ENCODE measurements around the gene PLIN5.
"Not testable (repeated sequence)": the region's sequence is repeated elsewhere in the genome, so short reads cannot be mapped to it uniquely, and the experiment has no call there.

The PLIN5 gene

GRCh38 chr19:4542896-4543841 lies 8.1 kb upstream of the PLIN5 start:
- DNase-seq = no peak

- DNase-seq = not testable (repeated sequence)
Observed at GRCh38 chr19:4541806-4542145, 6.8 kb upstream of the PLIN5 start.

- DNase-seq = no peak
Observed at GRCh38 chr19:4541114-4541805, 6.2 kb upstream of the PLIN5 start.

- no peak for DNase-seq
Observed at GRCh38 chr19:4539693-4540581, 4.9 kb upstream of the PLIN5 start, which contains the start of gene LRG1. Gene LRG1, minus strand, starts transcription at chr19:4540036. Its CDS starts 23 bp downstream, at chr19:4540013.

GRCh38 chr19:4539169-4539692 lies 4.2 kb upstream of the PLIN5 start:
- DNase-seq = no peak

GRCh38 chr19:4538601-4538954 lies 3.6 kb upstream of the PLIN5 start:
- no peak for DNase-seq

- no peak for DNase-seq
Observed at GRCh38 chr19:4537953-4538600, 3.1 kb upstream of the PLIN5 start.

- DNase-seq = no peak
Observed at GRCh38 chr19:4536798-4537197, 1.8 kb upstream of the PLIN5 start.

GRCh38 chr19:4533835-4534424 lies 1.1 kb downstream of the PLIN5 start:
- no peak for DNase-seq

- DNase-seq = no peak
Observed at GRCh38 chr19:4533334-4533733, 1.7 kb downstream of the PLIN5 start.

DNA sequence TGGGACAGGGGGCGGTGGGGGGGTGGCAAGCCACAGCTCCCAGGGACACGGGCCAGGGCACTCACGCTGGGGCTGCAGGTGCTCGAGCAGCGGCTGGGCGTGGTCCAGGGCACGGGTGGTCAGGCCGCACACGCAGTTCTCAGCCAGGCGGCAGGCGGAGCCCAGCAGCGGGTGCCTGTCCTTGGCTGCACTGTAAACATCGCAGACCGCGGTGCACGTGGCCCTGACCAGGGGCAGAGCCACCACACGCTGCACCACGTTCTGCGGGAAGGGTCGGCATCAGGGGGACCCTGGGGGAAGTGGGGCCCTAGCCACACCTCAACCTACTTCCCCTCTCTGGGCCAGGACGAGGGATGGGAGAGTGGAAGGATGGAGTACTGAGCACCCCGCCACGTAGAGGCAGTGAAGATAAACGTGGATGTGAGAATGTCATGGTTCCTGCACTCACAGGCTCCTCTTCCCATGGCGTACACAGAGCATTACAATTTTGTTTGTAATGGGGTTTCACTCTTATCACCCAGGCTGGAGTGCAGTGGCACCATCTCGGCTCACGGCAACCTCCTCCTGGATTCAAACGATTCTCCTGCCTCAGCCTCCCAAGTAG lies 3.4 kb downstream of the PLIN5 start:
- DNase-seq = no peak

- DNase-seq = no peak
Observed at GRCh38 chr19:4529924-4530522, 5.0 kb downstream of the PLIN5 start.

DNA sequence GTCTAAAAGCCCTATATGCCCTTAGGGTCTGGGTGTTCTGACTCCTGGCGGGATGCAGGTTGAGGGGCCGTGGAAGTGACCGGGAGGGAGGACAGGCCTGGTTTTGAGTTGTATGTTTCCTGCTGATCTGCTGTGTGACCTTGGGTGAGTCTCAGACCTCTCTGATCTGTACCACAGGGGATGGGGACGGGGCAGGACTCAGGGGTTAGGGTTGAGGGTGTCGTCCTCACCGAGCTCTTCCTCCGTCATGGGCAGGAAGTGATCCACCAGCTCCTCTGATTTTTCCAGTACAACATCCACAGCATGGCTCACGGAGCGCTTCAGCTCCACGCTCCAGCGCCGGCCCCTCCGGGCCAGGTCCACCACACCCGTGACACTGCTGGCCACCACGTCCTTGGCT lies 6.2 kb downstream of the PLIN5 start:
- no peak for DNase-seq

DNA sequence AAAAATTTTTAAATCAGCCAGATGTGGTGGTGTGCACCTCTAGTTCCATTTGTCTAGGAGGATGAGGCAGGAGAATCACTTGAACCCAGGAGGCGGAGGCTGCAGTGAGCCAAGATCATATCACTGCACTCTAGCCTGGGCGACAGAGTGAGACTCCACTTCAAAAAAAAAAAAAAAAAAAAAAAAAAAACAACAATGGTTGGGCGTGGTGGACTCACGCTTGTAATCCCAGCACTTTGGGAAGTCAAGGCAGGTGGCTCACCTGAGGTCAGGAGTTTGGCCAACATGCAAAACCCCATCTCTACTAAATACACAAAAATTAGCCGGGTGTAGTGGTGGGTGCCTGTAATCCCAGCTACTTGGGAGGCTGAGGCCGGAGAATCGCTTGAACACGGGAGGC lies 7.6 kb downstream of the PLIN5 start:
- not testable (repeated sequence) for DNase-seq

DNA sequence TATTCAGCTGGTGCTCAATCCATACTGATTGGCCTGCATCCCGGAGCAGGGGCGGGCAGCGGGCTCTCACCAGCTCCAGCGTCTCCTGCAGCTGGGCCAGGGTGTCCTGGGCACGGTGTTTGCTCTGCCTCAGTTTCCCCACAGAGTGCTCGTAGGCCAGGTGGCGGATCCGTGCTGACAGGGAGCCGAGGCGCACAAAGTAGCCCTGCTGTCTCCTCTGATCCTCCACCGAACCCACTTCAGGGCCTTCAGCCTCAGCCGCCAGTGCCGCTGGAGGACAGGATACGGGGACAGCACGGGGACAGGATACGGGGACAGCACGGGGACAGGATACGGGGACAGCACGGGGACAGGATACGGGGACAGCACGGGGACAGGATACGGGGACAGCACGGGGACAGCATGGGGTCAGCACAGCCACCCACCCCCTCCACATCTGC lies 9.4 kb downstream of the PLIN5 start:
- no peak for DNase-seq

GRCh38 chr19:4524808-4525562 lies 10.0 kb downstream of the PLIN5 start:
- DNase-seq = peak; percentile 40

DNA sequence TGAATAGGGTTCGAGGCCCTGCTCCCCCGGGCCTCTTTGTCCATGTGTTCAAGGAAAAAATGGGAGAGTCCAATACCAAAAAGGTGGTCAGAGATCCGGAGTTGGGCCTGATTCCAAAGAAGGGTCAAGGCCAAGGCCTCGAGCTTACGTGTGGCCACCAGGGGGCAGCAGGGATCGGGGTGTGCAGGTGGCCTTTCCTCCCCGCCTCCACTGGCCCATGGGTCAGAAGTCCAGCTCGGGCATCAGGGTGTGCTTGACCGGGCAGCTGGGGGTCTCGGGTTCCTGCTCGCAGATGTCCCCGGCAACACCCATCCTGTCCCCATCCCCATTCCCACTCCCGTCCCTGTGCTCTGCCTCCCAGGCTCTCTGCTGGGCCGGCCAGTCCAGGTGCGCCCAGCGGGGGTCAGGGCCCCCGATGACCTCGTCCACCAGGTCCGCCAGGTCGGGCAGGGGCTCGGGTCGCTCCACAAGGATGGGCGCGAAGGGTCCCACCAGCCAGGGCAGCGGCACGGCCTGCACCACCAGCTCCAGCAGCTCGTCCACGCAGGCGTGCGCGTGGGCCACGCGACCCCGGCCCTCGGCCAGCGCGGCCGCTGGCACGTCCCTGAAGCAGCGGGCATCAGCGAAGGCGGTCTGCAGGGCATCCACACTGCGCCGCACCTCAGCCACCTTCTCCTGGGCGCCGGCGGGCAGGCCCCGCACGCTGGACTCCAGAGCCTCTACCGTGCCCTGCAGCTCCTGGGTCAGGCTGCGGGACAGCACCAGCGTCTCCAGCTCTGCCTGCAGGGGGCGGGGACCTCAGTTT lies 11.5 kb downstream of the PLIN5 start:
- peak; percentile 18 for DNase-seq

DNA sequence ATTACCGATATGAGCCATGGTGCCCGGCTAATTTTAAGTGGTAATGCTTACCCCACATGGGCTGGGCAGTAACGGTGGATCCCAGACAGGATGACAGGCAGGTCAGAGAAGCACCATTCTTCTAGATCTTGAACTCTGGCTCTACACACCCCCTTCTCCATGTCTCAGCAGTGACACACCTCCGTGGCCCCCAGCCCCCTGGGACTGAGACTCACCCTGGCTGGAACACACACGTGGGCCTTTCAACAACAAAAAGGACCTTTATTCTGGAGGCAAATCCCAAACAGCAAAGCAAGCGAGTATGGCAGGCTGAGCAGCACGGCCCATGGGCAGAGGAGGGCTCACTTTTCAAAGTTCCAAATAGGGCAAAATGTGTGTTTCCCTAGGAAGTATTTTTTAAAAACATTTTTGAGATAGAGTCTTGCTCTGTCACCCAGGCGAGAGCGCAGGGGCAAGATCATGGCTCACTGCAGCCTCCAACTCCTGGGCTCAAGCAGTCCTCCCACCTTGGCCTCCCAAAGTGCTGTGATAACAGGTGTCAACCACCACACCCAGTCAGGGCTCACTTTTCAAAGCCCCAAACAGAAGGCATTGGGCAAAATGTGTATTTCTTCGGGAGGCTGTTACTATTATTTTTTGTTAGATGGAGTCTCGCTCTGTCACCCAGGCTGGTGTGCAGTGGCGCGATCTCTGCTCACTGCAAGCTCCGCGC lies 12.6 kb downstream of the PLIN5 start:
- no peak for DNase-seq

DNA sequence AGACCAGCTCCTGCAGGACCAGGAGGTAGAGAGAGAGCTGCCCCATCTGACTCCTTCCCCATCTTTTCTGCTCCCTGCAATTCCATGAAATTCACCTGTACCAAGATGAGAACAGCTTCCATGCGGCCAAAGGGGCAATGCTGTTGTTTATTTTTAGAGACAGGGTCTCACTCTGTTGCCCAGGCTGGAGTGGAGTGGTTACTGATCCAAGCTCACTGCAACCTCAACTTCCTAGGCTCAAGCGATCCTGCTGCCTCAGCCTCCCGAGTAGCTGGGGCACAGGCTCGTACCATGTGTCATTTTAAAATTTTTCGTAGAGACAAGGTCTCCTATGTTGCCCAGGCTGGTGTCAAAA lies 13.2 kb downstream of the PLIN5 start:
- no peak for DNase-seq
